OCI-LY1 (cell line): ENCODE measurements around the gene PKIG.
"Not testable (repeated sequence)": the region's sequence is repeated elsewhere in the genome, so short reads cannot be mapped to it uniquely, and the experiment has no call there.

Experiments
- H2AFZ ChIP-seq: fragments of 200-600 bp; sonication (generic), shearing (Covaris generic); 2 replicates; pipeline ENCODE4 v1.6.0; 2014; ENCODE audit warnings: antibody characterized with exemption, mild to moderate bottlenecking, low read length
- H3F3A ChIP-seq: fragments of 200-600 bp; sonication (generic), shearing (Covaris generic); 2 replicates; pipeline ENCODE4 v1.6.0; 2014; ENCODE audit warnings: mild to moderate bottlenecking, antibody characterized with exemption, low read length, moderate library complexity; ENCODE audit not compliant: insufficient read depth
- H3K27ac ChIP-seq: fragments of 200-600 bp; sonication (generic); 2 replicates; pipeline ENCODE4 v1.5.1; 2014; ENCODE audit warnings: low read length, mixed run types, mild to moderate bottlenecking, low read depth; ENCODE audit not compliant: poor library complexity, severe bottlenecking
- H3K27me3 ChIP-seq: fragments of 200-600 bp; sonication (generic); 2 replicates; pipeline ENCODE4 v1.6.0; 2014; ENCODE audit warnings: antibody characterized with exemption, mild to moderate bottlenecking, low read length, moderate library complexity; ENCODE audit not compliant: insufficient read depth
- H3K36me3 ChIP-seq: fragments of 200-600 bp; sonication (generic); 2 replicates; pipeline ENCODE4 v1.6.1; 2014; ENCODE audit warnings: mild to moderate bottlenecking, antibody characterized with exemption, low read length, moderate library complexity, mixed read lengths; ENCODE audit not compliant: insufficient read depth
- H3K4me1 ChIP-seq: fragments of 200-600 bp; sonication (generic); 2 replicates; pipeline ENCODE4 v1.5.1; 2014; ENCODE audit warnings: mild to moderate bottlenecking, low read length, moderate library complexity; ENCODE audit not compliant: insufficient read depth, severe bottlenecking
- H3K4me2 ChIP-seq: fragments of 200-600 bp; sonication (generic), shearing (Covaris generic); 2 replicates; pipeline ENCODE4 v1.6.1; 2014; ENCODE audit warnings: low read length
- H3K4me3 ChIP-seq: fragments of 200-600 bp; sonication (generic); 2 replicates; pipeline ENCODE4 v1.5.1; 2014; ENCODE audit warnings: low read length, low read depth, mild to moderate bottlenecking, mixed read lengths; ENCODE audit not compliant: poor library complexity, severe bottlenecking
- H3K79me2 ChIP-seq: fragments of 200-600 bp; shearing (Covaris generic); 2 replicates; pipeline ENCODE4 v1.6.1; 2016; ENCODE audit warnings: mixed run types, low read length, mixed read lengths; ENCODE audit not compliant: insufficient read depth
- H3K9ac ChIP-seq: fragments of 200-600 bp; sonication (generic), shearing (Covaris generic); 2 replicates; pipeline ENCODE4 v1.6.1; 2014; ENCODE audit warnings: mild to moderate bottlenecking, low read length, mixed read lengths
- H3K9me2 ChIP-seq: fragments of 200-600 bp; sonication (generic), shearing (Covaris generic); 2 replicates; pipeline ENCODE4 v1.6.1; 2014; ENCODE audit warnings: low read depth, mild to moderate bottlenecking, low read length, mixed read lengths
- H3K9me3 ChIP-seq: fragments of 200-600 bp; shearing (Covaris generic); 2 replicates; pipeline ENCODE4 v1.6.1; 2014; ENCODE audit warnings: low read length, mixed read lengths
- H4K20me1 ChIP-seq: fragments of 200-600 bp; sonication (generic), shearing (Covaris generic); 2 replicates; pipeline ENCODE4 v1.6.0; 2016; ENCODE audit warnings: mild to moderate bottlenecking, low read length; ENCODE audit not compliant: insufficient read depth
- CTCF ChIP-seq: fragments of 200-600 bp; sonication (generic), shearing (Covaris generic); IDR thresholded peaks from 2 replicates; pipeline ENCODE4 v1.5.1; 2017; ENCODE audit warnings: mild to moderate bottlenecking, antibody characterized with exemption, low read length, moderate library complexity, mixed read lengths
- EZH2 ChIP-seq: fragments of 200-600 bp; sonication (generic), shearing (Covaris generic); IDR thresholded peaks from 2 replicates; pipeline ENCODE4 v1.8.0; 2017; ENCODE audit warnings: borderline replicate concordance, mixed run types, mild to moderate bottlenecking, antibody characterized with exemption, low read length, moderate library complexity, mixed read lengths

Gene PKIG

GRCh38 chr20:44653546-44653945 lies 71.2 kb downstream of the PKIG start:
- Histone ChIP-seq H3K27me3 (peaks cover 16% of the 10 kb centered on the region; the same call in 1 of the 2 replicates), H3K9ac (no peak overlapping the region), H3K27ac (no peak overlapping the region), H3K79me2 (no peaks in the 10 kb centered on the region), H3F3A (no peaks in the 10 kb centered on the region), H4K20me1 (no peaks in the 10 kb centered on the region), H3K4me1 (peaks cover 36% of the 10 kb centered on the region), H3K4me2 (no peak overlapping the region), H3K9me2 (no peaks in the 10 kb centered on the region), H3K36me3 (no peaks in the 10 kb centered on the region; the same call in 1 of the 2 replicates), H3K9me3 (no peaks in the 10 kb centered on the region), H3K4me3 (no peak overlapping the region), H2AFZ (no peak overlapping the region)
- no peak for TF ChIP-seq CTCF
- no peak for TF ChIP-seq EZH2

- not testable (repeated sequence) for H2AFZ ChIP-seq, H3K9me3 ChIP-seq, H3K9me2 ChIP-seq, H3K36me3 ChIP-seq, H3F3A ChIP-seq, H3K4me3 ChIP-seq, H3K9ac ChIP-seq, H3K27ac ChIP-seq, H3K4me2 ChIP-seq, H3K79me2 ChIP-seq, H4K20me1 ChIP-seq
- H3K27me3 ChIP-seq = peaks cover 16% of the 10 kb centered on the region; the same call in 1 of the 2 replicates
- H3K4me1 ChIP-seq = peaks cover 30% of the 10 kb centered on the region
Observed at GRCh38 chr20:44654210-44654609, 71.8 kb downstream of the PKIG start.

GRCh38 chr20:44656448-44656847 lies 74.1 kb downstream of the PKIG start:
- Histone ChIP-seq H3F3A (no peaks in the 10 kb centered on the region), H3K27me3 (peaks cover 16% of the 10 kb centered on the region; the same call in 1 of the 2 replicates), H3K9me3 (no peaks in the 10 kb centered on the region), H3K4me3 (no peak overlapping the region), H3K9ac (no peak overlapping the region), H2AFZ (no peak overlapping the region), H3K27ac (no peak overlapping the region), H3K4me2 (no peak overlapping the region), H3K36me3 (no peaks in the 10 kb centered on the region; the same call in 1 of the 2 replicates), H3K4me1 (peaks cover 8% of the 10 kb centered on the region), H3K9me2 (no peaks in the 10 kb centered on the region), H4K20me1 (no peaks in the 10 kb centered on the region), H3K79me2 (no peaks in the 10 kb centered on the region)
- TF ChIP-seq CTCF (no peak), EZH2 (no peak)

- Histone ChIP-seq H3K27me3 (peaks cover 16% of the 10 kb centered on the region; the same call in 1 of the 2 replicates), H3K9me2 (no peaks in the 10 kb centered on the region), H3K9me3 (no peaks in the 10 kb centered on the region), H4K20me1 (no peaks in the 10 kb centered on the region), H2AFZ (no peak overlapping the region), H3K27ac (no peak overlapping the region), H3F3A (no peaks in the 10 kb centered on the region), H3K36me3 (no peaks in the 10 kb centered on the region; the same call in 1 of the 2 replicates), H3K4me3 (no peak overlapping the region), H3K79me2 (no peaks in the 10 kb centered on the region), H3K4me2 (no peak overlapping the region), H3K9ac (no peak overlapping the region), H3K4me1 (no peaks in the 10 kb centered on the region)
- TF ChIP-seq CTCF (no peak), EZH2 (no peak)
Observed at GRCh38 chr20:44657875-44658274, 75.5 kb downstream of the PKIG start.
